ENCODE measurements around the gene BABAM2.
"Not testable (repeated sequence)": the region's sequence is repeated elsewhere in the genome, so short reads cannot be mapped to it uniquely, and the experiment has no call there.

The BABAM2 gene

DNA sequence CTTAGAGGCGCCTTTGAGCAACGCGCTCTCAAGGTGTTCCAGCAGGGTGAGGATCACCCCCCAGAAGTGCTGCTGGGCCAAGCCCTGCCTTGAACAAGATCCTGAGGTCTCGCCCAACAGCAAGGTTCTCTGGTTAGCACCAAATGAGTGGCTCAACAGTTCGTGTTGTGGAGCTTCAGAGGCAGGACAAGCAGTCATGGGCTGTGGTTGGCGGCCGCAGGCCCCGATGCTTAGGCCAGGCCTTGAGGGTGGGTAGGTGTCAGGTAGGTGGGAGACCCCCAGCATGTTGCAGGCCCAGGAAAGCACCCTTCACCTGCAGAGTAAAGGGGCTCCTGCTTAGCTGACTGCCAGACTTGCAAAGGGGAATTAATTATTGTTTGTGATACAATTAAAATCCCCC is 431.9 kb downstream of the BABAM2 start:
- DNase-seq = no peak

- DNase-seq = no peak
These were observed 432.5 kb downstream of the BABAM2 start for GRCh38 chr2:28322981-28323396.

DNA sequence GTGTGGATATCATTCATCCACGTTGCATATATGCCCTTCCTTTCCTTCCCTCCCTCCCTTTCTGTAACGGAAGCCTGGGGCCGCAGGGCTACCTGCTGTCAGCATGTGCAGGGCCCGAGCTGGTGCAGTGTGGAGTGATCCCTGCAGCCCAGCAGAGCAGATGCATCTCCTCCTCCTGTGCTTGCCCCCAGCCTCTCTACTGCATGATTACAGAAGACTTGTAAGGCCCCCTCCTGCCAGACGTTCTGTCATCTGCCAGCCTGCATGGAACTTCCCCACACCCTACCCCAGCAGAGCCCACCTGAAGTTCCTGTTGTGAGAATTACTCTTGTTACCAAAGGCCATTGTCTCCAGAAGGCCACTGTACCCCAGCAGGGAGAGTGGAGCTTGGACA is 434.6 kb downstream of the BABAM2 start:
- DNase-seq = no peak

DNA sequence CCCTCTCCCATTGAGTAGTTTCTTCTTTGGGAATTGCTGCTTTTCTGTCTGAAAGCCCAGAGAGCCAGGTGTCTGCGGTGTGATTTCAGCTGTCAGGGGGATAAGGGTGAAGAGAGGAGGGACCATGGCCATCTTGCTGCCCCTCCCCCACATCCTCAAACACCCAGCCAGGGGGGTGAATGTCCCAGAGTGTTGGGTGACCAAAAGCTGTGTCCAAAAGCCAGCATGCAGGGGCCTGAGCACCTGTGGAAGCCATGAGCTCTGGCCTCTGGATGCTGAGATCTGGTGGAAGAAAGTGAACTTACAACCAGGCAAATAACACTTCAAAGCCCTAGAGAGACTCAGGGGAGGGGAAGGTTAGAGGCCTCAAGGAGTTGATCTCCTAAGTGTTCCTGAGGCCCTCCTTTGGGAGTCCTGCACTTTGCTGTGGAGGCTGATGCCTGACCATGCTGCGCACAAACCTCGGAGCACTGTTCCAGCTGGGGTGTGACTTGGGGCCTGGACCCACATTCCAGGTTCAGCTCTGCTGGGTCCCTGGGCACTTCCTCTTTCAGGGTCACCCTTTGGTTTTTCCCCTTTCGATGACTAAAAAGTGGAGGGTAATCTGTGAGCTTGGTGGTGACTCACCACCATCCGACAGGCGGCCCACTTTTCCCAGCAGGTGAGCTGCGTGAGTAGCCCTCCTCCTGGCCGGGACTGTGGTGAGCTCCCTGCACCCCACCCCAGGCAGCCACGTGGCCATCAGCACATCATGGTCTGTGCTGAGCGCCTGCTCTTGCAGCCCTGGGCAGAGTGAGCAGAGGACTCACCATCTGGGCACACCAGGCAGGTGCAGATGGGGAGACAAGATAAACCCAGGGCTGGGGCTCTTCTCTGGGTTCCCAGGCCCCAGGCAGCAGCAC is 435.3 kb downstream of the BABAM2 start:
- peak; percentile 68 for DNase-seq

DNA sequence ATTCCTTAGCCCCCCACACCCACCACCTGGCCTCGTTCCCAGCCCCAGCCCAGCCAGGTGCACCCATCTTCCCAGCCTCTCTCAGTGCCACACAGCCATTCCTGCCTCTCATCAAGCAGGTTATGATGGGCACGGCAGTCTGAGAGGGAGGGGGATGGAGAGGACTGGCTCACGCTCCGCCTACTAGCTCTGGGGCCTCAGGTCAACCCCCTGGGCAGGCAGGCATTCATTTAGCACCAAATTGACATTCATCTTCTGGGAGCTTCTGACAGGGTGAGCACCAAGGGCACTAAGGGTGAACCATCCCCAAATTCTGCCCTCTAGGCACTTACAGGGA is 435.9 kb downstream of the BABAM2 start:
- DNase-seq = no peak

GRCh38 chr2:28326881-28327505 is 436.5 kb downstream of the BABAM2 start:
- DNase-seq = peak; percentile 43

DNA sequence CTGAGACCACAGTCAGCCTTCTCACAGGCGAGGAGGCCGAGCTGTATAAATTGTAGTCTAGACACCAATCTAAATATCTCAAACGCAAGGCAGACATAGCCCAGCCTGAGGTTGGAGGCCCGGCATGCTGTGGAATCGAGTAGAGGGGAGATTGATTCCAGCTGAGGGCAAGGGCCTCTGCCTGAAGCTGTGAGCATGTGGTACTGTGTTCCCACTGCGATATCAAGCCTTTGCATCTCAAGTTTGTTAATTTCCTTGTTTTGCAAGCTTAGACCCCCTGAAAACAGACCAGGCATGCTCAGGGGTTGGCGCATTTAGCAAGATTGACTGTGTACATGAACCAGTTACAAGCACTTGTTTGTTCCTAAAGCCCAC is 437.0 kb downstream of the BABAM2 start:
- peak; percentile 35 for DNase-seq

DNA sequence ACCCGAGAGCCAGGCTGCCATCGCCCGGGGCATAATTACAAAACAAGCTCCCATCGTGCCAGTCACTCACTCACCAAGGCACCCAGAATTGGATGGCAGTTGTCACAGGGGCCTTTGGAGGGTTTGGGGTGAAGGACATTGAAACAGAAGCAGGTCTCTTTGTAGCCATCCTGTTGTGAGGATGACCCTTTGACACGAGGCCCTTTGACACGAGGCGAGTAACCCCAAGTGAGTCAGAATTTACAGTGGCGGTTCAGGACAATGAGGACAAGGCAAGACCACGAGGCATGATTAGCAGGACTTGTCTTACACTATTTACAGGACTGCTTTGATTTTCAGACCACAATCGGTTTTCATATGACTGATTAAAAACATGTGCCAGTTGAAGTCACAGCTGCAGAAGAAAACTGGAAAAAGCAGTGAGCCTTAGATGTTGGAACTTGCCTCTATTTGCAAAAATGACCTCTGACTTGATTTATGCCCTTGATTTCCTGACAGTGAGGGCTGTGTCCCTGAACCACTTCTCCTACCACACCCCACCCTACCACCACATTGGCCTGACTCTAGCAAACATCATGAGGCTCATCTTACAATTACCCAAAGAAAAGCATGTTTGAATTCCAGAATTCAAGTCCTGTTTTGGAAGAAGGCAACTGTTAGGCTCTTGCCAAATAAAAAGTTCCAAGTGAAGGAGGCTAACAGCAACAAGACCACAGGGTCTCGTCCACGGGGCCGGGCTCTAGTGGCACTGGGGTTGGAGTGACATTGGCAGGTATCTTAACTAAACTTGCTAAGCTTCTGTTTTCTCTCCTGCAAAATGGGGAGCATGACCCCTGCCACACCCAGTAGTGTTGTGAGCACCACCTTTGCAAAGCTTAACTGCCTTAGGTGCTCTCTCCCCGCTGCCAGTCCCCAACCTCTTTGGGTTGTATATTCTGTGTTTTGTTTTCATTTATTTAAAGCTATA is 437.7 kb downstream of the BABAM2 start:
- DNase-seq = no peak

DNA sequence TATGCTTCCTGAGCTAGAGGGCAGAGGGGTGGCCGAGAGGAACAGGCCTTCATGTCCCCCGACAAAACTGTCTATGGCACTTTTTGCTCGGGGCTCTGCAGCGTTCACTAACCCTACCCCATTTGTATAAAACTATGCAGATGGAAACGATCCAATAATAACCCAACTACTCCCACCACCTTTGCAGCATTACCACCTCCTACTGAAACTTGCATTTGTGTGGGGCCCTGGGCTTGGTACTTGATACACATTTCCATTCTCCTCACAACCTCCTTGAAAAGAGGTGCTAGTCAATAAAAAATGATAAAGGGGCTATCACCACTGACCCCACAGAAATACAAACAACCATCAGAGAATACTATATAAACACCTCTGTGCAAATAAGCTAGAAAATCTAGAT is 438.7 kb downstream of the BABAM2 start:
- DNase-seq = no peak

- not testable (repeated sequence) for DNase-seq
These were observed 440.2 kb downstream of the BABAM2 start for GRCh38 chr2:28330722-28331121.

- DNase-seq = not testable (repeated sequence)
These were observed 441.3 kb downstream of the BABAM2 start for GRCh38 chr2:28331797-28332196.

GRCh38 chr2:28332696-28333095 is 442.2 kb downstream of the BABAM2 start:
- DNase-seq = no peak

GRCh38 chr2:28333606-28334526 is 443.3 kb downstream of the BABAM2 start:
- DNase-seq = no peak

DNA sequence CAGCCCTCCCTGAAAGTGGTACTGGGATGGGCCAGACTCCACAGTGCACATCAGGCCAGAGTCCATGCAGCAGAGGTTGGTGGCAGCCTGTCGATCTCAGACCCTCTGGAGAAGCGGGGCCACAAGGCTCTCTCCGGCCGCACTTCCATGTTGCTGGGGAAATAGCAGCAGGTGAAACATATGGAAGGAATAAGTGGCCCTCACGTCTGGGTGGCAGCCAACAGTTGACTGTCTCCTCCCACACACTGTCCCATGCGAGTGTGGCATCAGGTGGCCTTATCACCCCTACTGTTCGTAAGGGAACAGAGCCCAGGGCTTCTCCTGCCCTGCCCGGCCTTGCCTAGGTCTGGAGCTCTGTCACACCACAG is 444.0 kb downstream of the BABAM2 start:
- no peak for DNase-seq

DNA sequence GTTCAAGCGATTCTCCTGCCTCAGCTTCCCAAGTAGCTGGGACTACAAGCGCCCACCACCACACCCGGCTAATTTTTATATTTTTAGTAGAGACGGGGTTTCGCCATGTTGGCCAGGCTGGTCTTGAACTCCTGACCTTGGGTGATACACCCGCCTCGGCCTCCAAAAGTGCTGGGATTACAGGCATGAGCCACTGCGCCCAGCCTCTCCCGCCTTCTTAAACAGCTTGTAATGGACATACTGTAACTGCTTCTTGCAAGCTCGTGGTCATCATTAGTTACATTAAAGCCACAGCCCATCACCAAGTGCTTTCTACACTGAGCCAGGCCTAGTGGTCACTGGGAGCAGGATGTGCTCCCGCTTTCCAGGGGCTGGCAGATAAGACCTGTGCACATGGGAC is 444.7 kb downstream of the BABAM2 start:
- DNase-seq = not testable (repeated sequence)

- no peak for DNase-seq
These were observed 445.1 kb downstream of the BABAM2 start for GRCh38 chr2:28335666-28336065.

GRCh38 chr2:28336264-28336980 is 445.9 kb downstream of the BABAM2 start:
- no peak for DNase-seq

GRCh38 chr2:28336982-28337627 is 446.6 kb downstream of the BABAM2 start:
- no peak for DNase-seq

- no peak for DNase-seq
These were observed 447.7 kb downstream of the BABAM2 start for GRCh38 chr2:28338046-28338817.

DNA sequence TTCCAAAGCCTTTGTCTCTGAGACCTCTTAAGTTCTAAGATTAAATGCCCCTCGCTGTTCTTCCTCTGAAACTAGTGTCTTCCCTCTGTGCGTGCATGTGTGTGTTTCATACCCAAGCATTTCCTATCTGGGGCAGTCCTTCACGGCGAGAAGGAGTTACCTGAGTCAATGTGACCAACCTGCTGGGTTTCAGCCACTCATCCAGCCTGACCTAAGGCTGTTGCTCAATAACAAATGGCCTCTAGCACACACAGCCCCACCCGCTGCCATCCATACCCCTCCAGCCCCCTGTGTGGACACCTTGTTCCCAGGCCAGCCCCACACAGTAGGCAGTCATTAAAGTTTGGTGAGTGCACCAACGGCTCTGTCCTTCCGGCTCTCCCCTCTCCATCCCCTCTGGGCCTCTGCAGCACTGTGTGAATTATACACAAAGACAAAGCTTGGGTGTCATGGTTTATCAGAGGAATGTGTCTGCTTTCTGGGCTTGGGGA is 448.3 kb downstream of the BABAM2 start:
- DNase-seq = no peak
